Dedifferentiated amniotic fluid mesenchymal stem cell (primary cell): Measurements from ENCODE around the gene FGF19.

ENCODE experiments used
- DNase-seq: peaks from one replicate; pipeline ENCODE4 v3.0.0-alpha.2; 2016; ENCODE audit errors: extremely low spot score

The FGF19 gene

DNA sequence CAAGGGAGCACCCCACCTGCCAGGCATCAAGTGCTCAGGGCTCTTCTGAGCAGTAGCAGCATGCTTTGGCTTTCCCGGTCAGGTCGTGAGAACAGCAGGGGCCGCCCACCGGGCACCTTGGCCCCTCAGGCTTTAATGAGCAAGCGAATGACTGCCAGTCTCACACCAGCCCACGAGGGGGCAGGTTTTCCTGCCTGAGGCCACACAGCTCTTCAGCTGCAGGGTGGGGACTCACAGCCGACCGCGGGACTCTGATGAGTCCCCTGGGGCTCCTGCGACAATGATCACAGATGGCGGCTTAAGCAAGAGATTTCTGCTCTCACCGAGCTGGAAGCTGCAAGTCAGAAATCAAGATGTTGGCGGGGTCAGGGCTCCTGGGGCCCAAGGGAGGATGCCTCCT, 14.3 kb upstream of the FGF19 start:
- DNase-seq = no peak

DNA sequence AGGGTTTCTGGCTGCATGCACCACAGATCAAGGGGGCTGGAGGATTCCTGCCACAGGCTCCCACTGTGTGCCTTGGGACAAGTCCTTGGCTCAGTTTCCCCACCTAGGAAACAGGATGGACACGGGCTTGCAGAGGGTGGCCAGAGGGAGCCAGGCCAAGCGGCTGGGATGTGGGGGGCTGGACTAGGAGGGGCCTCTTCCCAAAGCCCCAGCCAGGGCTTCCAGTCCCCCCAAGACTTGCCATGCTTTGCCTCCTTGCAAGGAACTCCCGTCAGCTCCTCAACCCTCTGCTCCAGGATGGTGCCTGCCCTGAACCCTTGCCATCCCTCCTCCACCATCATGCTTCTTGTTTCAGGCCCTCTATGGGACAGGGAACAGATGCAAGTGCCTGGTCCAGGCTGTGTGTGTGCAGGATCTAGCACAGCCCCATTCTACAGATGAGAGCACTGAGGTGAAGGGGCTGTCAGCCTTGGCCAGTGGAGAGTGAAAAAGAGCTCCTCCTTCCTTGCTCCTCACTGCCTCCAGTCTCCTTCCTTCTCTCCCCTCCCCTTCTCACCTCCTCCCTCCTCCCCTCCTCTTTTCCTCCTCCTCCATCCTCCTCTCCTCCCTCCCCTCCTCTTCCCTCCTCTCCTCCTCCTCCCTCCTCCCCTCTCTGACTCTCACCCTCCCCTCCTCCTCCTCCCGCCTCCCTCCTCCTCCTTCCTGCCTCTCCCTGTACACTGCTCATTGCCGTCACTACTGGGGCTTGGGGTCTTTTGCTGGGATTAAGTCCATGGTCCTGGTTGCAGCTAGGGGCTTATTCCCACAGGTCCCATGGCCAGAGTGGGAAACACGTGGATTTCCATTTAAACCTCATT, 13.3 kb upstream of the FGF19 start:
- DNase-seq = no peak

DNA sequence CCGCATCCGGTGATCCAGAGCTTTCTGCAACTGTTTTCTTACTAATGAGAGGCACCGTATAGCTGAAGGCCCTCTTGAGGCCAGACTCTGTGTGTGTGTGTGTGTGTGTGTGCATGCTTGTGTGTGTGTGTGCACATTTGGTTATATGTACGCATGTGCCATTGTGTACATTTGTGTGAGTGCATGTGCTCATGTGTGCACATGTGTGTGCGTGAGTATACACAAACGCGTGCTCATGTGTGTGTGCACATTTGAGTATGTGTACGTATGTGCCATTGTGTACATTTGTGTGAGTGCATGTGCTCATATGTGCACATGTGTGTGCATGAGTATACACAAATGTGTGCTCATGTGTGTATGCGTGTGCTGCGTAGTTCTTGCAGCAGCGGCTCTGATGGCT, 12.3 kb upstream of the FGF19 start:
- DNase-seq = no peak

DNA sequence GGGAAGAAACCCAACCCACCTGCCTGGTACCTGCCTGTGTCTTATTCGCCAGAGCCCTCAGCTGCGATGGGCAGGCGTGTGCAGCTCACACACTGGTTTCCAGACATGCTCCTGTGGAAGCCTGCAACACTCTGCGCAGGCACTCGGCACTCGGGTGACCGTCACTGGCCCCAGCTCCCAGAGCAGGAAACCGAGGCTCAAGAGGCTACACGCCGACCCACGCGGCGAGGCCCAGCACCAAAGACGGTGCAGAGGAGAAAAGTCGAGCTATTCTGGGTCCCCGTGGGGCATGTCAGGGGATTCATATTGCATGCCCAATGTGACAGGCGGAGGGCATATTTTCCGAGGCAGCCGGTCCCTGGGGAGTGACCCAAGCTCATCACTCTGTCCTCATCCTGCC, 11.6 kb upstream of the FGF19 start:
- DNase-seq = no peak

DNA sequence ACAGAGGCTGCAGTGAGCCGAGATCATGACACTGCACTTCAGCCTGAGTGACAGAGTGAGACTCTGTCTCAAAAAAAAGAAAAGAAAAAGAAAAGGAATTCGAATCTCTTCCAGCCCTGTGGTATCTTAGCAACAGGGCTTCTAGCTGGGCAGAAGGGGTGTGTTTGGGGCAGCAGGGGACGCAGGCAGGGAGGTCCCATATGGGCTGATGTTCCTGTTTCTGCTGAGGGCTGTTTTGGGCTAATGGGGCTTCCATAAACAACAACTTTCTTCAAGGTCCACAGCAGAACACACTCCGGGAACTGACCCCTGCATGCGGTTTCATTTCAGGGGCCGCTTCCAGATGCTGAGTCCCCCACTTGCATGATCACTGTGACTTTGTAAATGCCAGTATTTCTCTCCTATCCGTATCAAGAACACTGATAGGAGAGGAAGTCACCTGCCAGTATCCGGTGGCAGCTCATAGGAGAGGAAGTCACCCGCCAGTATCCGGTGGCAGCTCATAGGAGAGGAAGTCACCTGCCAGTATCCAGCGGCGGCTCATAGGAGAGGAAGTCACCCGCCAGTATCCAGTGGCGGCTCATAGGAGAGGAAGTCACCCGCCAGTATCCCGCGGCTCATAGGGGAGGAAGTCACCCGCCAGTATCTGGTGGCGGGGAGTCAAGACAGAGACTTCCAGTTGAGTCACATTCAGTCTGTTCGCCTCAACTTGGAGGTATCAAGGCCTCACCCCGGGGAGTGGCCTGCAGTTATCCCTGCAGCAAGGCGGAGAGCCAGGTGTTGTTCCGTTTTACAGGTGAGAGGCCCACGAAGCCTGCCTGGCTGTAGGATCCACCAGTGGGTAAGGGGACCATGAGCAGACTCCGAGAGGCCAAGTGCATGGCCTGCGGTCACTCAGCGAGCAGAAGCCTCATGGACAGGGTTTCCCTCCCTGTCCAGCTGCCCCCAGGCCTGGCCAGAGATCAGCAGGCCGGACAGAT, 8.3 kb upstream of the FGF19 start:
- no peak for DNase-seq

DNA sequence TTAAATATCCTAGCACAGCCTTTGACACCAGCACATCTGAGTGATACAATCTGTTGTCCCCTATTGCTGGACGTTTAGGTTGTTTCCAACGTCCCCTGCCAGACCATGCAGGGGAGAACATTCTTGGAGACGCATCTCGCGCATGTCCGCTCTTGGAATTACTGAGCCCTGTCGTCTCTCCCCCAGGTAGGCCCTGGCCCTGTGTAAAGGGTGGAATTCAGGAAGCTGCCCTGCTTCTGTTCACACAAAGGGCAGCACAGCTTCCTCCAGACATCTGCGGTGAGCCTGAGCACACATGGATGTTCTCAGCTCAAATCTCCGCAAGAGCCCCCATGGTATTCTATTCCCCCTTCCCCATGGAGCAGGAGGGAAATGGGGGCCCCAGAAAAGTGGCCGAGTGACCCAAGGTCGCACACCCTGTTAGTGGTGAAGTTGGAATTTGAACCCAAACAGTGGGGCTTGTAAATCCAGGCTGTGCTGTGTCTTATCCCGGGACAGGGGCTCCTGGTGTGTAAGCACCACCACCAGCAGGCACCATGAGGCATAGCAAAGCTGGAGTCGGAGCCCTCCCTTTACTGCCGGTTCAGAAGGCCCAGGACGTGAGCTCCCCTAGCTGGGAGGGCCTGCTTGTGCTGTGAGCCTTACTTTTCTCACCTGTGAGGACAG, 5.0 kb upstream of the FGF19 start:
- no peak for DNase-seq

DNA sequence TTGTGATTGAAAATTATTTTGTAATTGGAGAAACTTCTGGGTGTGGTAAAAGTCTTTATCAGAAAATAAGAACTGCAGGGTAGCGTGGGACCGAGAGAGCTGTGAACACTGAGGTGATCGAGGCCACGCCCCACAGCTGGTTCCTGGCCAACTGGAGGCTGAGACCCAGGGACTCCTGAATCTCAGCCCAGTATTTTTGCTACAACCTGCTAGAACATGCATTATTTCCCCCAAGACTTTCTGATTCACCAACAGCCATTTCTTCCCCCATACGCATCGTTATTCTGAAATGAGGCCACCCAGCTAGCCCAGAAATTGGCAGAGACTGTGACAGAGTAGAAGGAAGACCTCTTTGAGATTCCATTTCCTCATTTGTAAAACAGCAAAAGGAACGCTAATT, 3.4 kb upstream of the FGF19 start:
- no peak for DNase-seq

DNA sequence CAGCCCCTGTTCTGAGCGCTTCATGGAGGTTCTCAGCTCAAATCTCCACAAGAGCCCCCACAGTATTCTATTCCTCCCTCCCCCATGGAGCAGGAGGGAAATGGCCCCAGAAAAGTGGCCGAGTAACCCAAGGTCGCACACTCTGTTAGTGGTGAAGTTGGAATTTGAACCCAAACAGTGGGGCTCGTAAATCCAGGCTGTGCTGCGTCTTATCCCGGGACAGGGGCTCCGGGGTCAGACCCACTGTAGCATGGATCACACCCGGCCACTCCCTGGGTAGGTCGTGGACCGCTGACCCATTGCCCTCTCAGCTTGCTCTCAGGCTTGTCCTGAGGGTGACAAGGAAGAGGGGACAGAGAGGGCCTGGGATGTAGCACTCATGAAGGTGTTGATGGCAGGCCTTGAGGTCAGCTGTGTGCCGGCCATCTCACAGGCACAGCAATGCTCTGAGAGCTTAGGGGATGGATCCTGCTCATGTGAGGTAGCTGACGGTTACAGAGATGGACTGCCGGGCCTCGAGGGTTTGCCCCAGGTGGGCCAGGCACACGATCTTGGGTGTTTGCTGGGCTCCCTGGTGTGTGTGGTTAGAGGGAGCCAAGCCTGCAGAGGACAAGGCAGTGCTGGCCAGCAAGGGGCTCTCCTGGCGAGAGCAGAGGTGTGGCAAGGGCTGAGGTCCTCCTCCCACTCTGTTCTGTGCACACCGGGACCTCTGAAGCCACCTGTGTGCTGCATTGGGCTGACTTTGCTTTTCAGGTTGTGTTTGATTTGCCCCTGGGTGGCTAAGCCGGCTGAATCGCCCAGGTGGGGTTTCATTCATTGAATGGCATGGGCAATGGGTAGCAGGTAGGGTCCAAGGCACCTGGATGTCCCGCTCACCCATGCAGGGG, 2.3 kb upstream of the FGF19 start:
- no peak for DNase-seq

DNA sequence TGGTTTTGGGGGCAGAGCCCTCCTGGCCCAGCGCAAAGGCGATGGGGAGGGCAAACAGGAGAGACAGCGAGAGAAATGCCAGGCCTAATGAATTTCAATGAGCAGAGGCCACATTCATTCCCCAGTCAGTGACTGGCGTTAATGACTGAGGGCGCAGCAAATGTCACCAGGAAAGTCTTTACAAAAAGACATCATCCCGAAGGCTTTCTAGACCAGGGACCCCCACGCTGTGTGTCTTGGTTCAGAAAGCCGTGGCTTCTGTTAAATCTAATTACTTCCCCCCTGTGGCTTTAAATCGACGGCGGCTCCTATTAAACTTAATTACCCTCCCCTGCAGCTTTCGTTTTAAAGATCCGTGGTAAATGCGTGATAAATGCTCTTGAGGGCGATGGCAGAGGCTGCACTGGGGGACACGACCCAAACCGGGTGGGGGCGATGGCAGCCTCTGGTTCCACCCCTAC, 1.6 kb upstream of the FGF19 start:
- DNase-seq = no peak

DNA sequence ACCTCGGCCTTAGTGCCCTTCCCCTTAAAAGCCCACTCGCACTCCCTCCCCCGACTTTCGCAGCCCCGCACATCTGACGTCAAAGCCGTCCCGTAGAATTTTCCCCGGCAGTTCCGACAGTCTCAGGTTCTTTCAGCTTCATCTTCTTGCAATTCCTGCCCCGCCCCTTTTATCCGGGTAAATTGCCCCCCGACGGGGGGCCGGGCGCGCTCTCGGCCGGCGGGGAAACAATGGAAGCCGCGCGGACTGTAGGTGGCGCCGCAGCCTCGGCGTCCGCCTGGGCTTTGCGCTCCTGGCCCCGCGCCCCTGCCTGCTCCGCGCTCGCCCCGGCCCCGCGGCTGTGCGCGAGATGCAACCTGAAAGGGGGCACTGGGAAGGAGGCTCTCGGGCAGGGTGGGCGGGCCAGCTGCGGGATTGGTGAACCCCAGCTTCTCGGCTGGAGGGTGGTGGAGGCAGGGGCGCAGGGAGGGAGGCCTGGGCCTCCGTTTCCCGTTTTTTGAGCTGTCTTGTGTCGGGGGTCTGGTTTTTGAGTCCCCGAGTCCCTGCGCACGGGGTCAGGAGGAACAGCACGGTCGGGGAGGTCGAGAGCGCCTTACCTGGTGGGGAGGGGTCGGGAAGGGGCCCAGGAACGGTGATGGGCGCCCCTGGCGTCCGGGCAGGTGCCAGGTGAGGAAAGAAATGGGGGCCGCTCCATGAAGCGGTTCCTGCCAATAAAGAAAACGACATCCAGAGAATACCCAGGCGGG, 859 bp upstream of the FGF19 start:
- no peak for DNase-seq

DNA sequence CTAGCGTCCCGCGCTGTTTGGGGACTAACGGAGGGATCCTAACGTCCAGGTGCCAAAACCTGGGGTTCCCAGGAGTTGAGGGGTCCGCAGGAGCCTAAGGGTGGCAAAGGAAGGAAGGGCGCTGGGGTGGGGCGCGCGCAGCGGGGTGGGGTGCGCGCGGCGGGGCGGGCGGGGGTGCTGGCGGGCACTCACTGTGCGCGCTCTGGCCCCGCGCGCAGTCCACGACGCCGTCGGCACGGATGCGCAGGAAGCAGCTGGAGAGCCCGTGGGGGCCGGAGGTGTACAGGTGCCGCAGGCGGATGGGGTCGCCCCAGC, 412 bp downstream of the FGF19 start:
- no peak for DNase-seq

DNA sequence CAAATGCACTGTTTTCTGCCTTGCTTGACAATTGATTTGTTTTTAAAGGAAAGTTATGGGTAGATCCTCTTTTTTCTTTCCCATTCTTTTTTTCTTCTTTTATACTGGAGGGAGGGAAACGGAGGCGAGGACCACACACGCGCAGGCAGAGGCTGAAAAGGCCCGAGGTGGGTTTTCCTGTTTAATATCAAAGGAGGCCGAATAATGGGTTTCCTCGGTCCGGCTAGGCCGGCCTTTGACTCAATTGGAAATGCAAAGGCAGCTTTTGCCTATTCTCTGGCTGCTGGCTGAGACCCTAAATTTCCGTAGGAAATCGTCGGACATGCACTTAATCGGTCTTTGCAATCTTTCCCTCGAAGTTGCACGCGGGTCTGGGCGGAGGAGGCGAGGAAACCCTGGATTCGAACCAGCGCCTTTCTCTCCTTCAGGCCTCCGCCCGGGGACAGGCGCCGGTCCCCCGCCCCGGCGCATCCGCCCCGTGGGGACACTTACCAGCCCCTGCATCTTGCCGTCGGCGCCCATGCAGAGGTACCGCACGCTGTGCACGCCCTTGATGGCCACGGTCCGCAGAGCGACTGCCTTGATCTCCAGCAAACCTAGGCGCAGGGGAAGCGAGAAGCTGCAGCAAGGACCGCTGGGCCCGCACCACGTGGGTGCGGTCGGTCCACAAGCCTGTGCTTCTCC, 911 bp downstream of the FGF19 start:
- DNase-seq = no peak

DNA sequence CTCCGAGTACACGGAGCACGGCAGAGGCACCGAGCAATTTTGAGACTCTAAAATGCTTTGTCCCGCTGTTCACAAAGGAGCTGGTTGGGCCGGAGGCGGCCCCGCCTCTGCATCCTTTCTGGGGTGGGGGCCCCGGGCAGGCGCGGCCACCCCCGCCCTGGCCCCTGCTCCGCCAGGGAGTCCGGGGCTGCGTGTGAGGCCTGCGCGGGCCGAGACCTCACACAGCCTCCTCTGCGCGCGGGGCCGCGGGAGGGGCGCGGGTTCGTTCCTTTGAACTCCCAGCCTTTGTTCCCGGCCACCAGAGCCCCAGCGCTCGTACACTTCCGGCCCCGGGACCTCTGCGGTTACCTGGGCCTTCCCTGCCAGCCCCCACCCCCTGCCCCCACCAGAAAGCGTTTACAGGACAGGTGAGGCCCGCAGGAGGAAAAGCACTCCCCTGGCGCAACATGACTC, 1.6 kb downstream of the FGF19 start:
- no peak for DNase-seq

DNA sequence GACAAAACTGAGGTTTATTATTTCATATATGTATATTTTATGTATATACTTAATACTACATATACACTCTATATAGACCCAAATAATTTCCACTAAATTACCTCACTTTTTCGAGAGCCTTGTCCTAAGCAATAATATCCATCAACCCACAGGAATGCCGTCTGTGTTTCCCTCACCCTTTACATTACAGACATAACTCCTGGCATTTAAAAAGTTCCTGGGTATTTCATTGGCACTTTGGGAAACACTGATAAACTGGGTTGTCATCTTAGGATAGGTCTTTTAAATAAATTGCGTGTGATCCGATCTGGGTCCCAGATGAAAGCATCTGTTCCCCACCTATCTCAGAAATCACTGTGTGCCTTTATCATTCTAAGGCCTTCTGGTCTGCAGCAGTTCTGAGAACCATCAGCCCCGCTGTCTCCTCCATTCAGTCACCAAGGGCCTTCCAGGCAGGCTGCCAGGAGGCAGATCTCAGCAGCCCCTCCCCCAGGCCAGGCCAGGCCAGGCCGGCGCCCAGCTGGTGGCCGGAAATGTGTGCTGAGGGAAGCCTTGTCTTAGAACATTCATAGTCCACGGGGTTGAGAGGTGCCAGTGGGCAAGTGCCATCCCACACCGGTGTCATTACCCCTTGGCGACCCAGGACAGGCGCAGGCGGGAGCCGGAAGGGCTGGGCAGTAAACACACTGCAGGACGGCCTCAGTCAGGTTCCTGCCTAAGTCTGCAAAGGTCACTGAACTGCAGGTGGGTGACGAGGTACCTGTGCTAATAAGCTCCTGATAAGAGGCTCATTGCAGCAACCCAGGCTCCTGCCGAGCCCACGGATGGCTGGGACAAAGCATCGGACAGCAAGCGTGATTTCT, 3.3 kb downstream of the FGF19 start:
- DNase-seq = no peak

DNA sequence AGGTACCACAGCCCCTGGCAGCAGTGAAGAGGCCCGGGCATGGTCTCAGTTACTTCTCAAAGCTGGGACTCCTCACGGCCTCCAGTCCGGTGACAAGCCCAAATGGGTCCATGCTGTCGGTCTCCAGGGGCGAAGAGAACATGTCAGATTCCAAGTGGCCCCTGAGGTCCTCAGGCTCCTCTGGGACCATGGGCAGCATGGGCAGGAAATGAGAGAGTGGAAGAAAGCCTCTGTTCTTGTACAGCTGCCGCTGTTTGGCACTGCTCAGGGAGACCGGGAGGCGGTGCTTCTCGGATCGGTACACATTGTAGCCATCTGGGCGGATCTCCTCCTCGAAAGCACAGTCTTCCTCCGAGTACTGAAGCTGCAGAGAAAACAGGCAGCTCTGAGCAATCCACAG, 4.6 kb downstream of the FGF19 start:
- no peak for DNase-seq

DNA sequence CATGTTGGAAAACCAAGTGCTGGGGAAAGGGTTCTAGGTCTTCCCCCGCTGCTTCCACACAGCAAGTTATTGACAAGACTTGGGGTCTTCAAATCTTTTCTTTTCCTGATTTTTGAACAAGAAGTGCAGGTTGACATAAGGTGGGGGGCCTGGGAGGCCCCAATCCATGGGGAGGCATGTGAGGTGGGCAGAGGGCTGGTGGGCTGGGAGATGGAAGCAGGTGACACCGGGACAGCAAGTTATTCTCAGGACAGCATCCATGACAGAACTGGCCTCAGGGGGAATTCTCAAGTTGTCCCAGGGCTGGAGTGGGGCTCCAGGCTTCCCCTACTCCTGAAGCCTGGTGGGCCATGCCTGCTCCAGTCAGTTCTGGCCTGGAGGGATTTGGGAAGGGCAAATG, 5.5 kb downstream of the FGF19 start:
- no peak for DNase-seq

DNA sequence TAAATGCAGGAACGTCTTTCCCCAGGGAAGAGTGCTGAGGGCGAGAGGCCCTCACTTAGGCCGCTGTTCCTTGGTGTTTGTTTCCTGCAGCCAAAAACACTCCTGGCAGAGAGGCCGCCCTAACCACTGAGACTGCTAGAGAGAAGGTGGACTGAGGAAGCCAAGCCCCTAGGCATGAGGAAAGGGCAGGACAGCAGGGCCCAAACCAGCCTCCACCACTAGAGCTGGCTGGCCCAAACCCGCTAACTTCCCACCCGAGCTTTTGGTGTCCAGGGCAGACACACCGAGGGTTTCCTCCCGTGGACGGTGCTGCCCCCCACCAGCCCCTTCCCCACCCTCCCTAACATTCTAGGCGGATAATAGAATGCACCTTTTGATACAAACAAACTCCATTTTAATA, 6.0 kb downstream of the FGF19 start:
- no peak for DNase-seq

DNA sequence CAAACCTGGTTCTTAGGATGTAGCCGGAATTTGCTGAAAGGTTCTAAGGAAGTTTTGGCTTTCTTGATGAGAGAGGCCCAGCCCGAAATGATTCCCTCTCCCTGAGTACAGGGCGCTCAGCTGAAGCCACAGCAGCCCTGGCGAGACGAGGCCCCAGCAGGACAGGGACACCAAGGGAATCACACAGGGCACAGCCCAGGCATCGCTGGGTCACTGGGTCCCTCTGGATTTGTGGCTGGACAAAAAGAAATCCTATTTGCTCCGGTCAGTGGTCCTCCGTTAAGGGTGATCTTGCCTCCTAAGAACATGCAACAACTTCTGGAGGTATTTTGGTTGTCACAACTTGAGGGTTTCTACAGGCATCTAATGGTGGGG, 6.4 kb downstream of the FGF19 start:
- DNase-seq = no peak
